Motor neuron (in vitro differentiated cells): ENCODE measurements around the gene CAMSAP2. TPM values are rescaled to one million over a fixed set of nuclear protein-coding genes. Genes with fewer than 3 reads are reported as not detected.

Experiments
- ATAC-seq, 8 experiments: fragments of 200-7000 bp; cut with Tn5 transposase; replicated peaks in 6 of 8; 2 replicates each; pipeline ENCODE4 v1.8.0; 2021; ENCODE audit warnings: mild to moderate bottlenecking in 8 of 8, moderate library complexity in 8 of 8
- H3K27ac ChIP-seq, 2 donors: fragments of 250-450 bp; sonication (Bioruptor Pico); 2 replicates each; pipeline ENCODE4 v1.9.0; 2021; ENCODE audit warnings: antibody characterized with exemption in 2 of 2, mild to moderate bottlenecking in 2 of 2, moderate library complexity in 1 of 2
- H3K4me1 ChIP-seq, 2 donors: fragments of 250-450 bp; sonication (Bioruptor Pico); replicated peaks in 1 of 2; 2 replicates each; pipeline ENCODE4 v1.6.1; 2021; ENCODE audit warnings: antibody characterized with exemption in 2 of 2, mild to moderate bottlenecking in 2 of 2, moderate library complexity in 1 of 2
- H3K4me3 ChIP-seq, 5 donors: fragments of 250-450 bp; sonication (Bioruptor Pico); 2 replicates each; pipeline ENCODE4 v1.9.0; 2021; ENCODE audit warnings: antibody characterized with exemption in 5 of 5, mild to moderate bottlenecking in 5 of 5, moderate library complexity in 4 of 5
- WGBS, 10 experiments: fragments of 450-650 bp; shearing (Covaris generic); methylation state at CpG; one replicate each; pipeline ENCODE4 v1.0.0; 2022; 5-methylcytosine and 5-hydroxymethylcytosine counted together
- in situ Hi-C, 9 experiments: fragments of 400-800 bp; cut with MboI; loops; one replicate each; pipeline ENCODE4 v1.15.0; 2021; ENCODE audit warnings: low sequenced_read_pairs in 9 of 9, low pct_unique_long_range_greater_than_20kb in 2 of 9; ENCODE audit not compliant: unreplicated experiment in 9 of 9
- total RNA-seq, 8 experiments: library from RNA; unstranded; fragments of 300-600 nt; gene quantifications; 2 replicates each; pipeline versions ENCODE4 v1.2.3 to v1.2.4, GENCODE V29; 2022

Gene CAMSAP2
- total RNA-seq, 8 experiments from 2014 or later, result 17.2 to 70.2 (median 59.7) TPM

DNA sequence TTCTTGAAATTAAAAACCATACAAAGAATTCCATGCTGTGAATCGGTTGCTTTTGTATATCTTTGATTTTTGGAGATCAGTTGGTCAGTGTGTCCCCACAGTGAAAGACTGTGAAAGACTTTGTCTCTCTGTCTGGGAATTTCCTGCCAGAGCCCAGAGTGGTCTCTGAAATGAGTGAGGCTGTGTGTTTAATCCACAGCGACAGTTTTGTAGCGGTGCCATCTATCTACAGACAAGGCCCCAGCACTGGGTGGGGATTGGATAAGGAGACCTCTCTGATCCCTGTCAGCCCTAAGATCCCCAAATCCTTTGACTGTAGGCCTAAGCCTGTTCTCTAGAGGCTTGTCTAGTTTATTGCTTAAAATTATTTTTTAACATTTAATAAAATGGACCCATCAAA is 144.4 kb downstream of the CAMSAP2 start:
- 64 to 100% (median 83%) methylated on average over 1 to 3 of the region's 3 CpGs for WGBS, 10 experiments
- in situ Hi-C loops, result no loop called here
- Histone ChIP-seq H3K4me1 (peaks cover 0 to 4% of the 10 kb centered on the region in 2 donors), H3K4me3 (no peak overlapping the region), H3K27ac (no peak overlapping the region)
- ATAC-seq, result no peak

DNA sequence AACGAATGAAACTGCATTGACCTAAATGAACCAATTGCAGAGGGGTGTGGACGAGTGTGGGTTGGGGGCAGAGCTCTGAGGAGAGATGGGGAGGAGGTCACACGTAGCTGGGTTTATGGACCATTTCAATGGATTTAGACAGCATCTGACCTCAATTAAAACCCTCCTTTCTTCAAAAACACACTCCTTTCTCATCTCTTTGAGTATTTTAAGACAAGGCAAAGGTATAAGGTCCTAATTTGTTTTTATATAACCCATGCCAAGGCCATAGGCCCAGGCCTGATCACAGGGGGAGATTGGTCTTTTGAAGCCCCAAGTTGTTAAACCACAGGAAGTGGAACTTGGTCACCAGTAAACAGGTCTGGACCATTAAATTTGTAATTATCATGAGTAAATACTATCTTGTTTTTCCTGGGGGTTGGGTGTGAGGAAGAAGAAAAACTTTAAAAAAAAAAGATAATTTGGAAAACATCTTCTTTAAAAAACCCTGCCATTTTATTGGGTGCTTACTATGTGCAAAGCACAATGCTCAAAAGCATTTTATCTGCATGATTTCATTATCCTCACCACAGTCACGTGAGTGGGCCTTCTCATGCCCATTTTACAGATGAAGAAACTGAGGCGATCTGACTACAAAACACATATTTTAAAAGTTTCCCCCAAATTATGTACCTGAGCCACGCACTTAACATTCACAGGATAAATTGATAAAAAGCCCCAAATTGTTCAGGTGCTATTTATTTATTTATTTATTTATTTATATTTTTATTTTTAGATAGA is 147.1 kb downstream of the CAMSAP2 start:
- 59 to 97% (median 84%) methylated on average over 3 to 6 of the region's 6 CpGs for WGBS, 10 experiments
- no peak for ATAC-seq
- in situ Hi-C loops, result no loop called here
- no peak overlapping the region for H3K4me3 ChIP-seq
- no peaks in the 10 kb centered on the region for H3K4me1 ChIP-seq
- no peak overlapping the region for H3K27ac ChIP-seq

DNA sequence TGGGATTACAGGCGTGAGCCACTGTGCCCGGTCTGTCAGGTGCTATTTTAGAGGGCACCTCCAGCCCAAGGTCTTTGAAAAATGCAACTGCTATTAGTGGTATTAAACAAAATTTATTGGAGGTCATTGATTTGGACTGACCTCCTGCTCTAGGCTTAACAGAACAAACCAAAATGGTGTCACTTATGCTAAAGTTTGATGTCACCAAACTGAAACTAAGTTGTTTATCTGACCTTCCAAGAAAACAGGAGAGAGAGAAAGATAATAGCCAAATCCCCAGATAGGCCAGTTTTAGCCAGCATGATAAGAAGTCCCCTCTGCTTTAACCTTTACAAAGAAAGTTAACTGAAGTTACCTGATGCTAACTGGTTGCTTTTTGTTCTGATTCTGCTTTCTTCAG is 147.9 kb downstream of the CAMSAP2 start:
- no peak overlapping the region for H3K4me3 ChIP-seq
- no peak for ATAC-seq
- H3K4me1 ChIP-seq, result no peaks in the 10 kb centered on the region
- no peak overlapping the region for H3K27ac ChIP-seq
- in situ Hi-C loops, result no loop called here
- 93 to 100% (median 97%) methylated on average over 2 of the region's 2 CpGs; no CpG with 5 or more reads in 6 of the 10 experiments for WGBS, 10 experiments

DNA sequence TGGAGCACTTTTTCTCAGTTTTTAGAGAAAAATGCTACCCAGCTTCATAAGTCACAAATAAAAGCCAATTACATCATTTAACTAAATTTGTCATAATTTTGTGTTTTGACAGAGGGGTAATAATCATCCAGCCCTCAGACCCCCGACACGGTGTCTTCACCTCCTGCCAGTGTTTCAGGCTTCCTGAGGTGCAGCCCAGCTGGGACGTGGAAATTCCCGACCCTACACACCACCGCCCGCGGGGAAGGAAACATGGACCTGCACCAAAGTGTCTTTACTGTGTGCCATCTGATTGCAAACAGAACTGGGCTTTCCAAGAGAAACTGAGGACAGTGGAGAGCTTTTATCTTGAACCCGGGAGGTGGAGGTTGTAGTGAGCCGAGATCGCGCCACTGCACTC is 148.3 kb downstream of the CAMSAP2 start:
- ATAC-seq, result no peak

DNA sequence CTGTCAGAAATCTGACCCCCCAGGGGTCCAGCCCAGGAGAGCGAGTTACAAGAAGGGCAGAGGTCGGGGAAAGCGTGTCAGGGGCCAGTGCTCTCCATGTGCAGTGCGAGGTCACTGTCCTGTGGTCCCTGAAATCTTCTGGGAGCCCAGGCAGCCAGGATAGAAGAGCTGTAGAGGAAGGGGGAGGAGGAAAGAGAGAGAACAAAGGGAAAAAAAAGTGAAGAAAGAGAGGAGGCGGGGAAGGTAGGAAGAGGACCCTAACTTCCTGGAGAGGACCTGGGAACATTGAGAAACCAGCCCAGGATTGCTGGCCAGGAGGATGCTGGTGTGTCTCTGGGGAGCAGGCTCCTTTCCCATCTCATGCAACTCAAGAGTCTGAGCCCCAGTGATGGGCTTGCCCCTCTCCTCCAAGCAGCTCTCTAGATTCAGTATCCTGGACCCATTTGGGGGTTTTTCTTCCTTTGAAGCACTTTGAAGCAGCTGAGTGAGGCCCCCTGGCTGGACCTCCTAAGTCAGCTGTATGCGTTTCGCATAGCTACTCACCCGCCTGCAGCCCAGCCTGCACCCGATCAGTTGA is 149.2 kb downstream of the CAMSAP2 start:
- ATAC-seq, result no peak
- no peak overlapping the region for H3K4me3 ChIP-seq
- 50 to 93% (median 72%) methylated on average over 1 to 6 of the region's 9 CpGs; no CpG with 5 or more reads in 2 of the 10 experiments for WGBS, 10 experiments

More for the DNA sequence above, 148.3 kb downstream of the CAMSAP2 start:
- Histone ChIP-seq H3K4me1 (peaks cover 1 to 2% of the 10 kb centered on the region in 2 donors), H3K4me3 (no peak overlapping the region), H3K27ac (no peak overlapping the region)
- in situ Hi-C loops, result no loop called here
- WGBS, 10 experiments, result 0 to 90% (median 67%) methylated on average over 1 to 10 of the region's 11 CpGs; no CpG with 5 or more reads in 2 of the 10 experiments

DNA sequence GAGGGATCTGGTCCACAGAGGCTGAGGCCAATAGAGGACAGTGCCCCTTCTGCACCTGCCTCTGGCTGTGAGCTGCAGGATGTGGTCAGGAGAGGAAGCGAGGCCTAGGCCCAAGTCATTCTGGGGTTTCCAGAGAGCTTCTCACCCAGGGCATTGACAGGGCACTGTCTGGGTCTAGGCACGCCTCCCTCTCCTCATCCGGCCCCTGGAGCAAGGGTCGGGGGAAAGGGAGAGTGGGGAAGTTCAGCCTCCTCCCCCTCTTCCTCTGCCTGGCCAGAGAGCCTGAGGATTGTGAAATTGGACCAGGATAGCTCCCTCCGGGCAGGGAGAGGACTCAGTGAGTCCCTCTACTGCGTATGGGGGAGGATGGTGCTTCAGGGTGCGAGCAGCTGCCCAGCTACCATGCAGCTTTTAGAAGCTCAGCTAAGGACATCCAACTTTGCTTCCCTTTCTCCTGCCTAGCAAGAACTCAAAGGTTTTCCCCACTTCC is 149.7 kb downstream of the CAMSAP2 start:
- 77 to 100% (median 100%) methylated on average over 1 to 6 of the region's 7 CpGs; no CpG with 5 or more reads in 6 of the 10 experiments for WGBS, 10 experiments
- ATAC-seq, result peak in 1 of 8 experiments; percentile 4
- peaks cover 11 to 12% of the 10 kb centered on the region in 2 donors for H3K4me1 ChIP-seq
- no peak overlapping the region for H3K4me3 ChIP-seq
- in situ Hi-C loops, result no loop called here
- no peak overlapping the region for H3K27ac ChIP-seq

More for the DNA sequence above, 149.2 kb downstream of the CAMSAP2 start:
- in situ Hi-C loops, result no loop called here
- H3K4me1 ChIP-seq, result peaks cover 9% of the 10 kb centered on the region in 2 donors
- no peak overlapping the region for H3K27ac ChIP-seq

DNA sequence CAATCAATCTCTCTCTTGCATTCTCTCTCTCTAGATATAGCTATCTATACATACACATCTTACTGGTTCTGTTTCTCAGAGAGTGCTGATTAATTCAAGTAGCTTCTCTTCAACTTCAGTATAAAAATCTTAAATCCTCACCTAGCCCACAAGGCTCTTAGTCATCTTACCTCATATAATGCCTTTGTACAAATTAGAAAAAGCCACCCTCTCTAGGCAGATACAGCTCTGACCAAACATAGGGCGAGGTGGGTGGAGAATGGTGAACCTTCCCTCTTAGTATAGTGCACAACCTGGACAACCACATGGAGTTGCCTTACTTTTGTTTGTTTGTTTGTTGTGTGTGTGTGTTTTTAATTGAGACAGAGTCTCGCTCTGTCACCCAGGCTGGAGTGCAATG is 150.9 kb downstream of the CAMSAP2 start:
- Histone ChIP-seq H3K27ac (no peak overlapping the region), H3K4me3 (no peak overlapping the region), H3K4me1 (peaks cover 14 to 19% of the 10 kb centered on the region in 2 donors)
- in situ Hi-C loops, result no loop called here
- no peak for ATAC-seq
- 60 to 100% (median 100%) methylated on average over 1 to 2 of the region's 2 CpGs; no CpG with 5 or more reads in 3 of the 10 experiments for WGBS, 10 experiments

DNA sequence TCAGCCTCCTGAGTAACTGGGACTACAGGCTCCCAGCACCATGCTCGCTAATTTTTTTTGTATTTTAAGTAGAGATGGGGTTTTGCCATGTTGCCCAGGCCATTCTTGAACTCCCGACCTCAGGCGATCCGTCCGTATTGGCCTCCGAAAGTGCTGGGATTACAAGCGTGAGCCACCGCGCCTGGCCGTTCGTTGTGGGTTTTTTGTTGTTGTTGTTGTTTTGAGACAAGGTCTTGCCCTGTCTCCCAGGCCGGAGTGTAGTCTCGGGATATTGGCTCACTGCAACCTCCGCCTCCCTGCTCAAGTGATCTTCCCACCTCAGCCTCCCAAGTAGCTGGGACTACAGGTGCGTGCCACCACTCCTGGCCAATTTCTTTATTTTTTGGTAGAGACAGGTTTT is 151.3 kb downstream of the CAMSAP2 start:
- in situ Hi-C loops, result no loop called here
- Histone ChIP-seq H3K27ac (no peak overlapping the region), H3K4me1 (peaks cover 14 to 19% of the 10 kb centered on the region in 2 donors), H3K4me3 (no peak overlapping the region)
- ATAC-seq, result no peak
- WGBS, 10 experiments, result 60 to 100% (median 94%) methylated on average over 1 to 15 of the region's 15 CpGs; no CpG with 5 or more reads in 3 of the 10 experiments

DNA sequence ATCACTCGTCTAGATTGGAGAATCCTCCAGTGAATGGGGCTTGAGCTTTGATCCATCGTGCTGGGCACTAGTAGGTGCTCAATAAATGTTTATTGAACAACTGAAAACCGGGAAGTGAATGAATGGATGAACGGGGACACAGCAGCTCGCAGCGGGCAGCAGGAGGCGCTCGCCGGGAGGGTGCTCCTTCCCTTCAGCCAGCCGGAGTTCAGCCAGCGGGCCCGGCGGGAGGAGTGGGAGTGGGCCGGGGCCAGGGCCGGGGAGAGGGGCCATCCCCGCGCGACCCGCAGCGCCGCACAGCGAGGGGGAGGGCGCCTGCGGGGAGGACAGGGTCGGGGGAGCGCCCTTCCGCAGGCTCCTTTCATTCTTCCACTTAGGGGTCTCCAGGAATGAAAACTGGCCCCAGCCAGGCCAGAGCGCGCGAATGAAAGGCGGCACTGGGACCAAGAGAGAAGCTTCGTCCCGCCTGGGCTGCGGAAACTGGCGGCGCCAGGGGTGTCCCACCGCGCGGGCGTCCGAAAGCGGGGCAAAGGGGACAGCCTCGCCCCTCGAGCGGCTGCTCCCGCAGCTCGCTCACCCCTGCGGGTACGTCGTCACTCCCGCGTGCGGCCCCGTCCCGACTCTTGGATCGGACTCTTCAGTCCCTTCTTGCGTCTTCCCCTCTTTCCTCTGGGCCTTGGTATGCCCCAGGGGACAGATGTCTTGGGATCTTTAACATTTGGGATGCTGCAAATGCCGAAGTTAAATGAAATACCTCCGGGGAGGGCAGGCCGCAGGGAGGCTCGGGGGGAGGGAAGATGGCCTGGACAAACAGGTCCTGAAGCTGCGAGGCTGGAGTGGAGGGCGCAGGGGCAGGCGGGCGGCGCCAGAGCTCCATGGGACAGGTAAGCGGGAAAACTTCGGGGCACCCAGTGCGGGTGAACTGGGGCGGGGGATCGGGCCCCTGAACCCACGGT is 152.4 kb downstream of the CAMSAP2 start:
- Histone ChIP-seq H3K4me1 (peaks cover 14 to 19% of the 10 kb centered on the region in 2 donors), H3K27ac (peak overlapping the region in 1 of 2 donors; percentile 80), H3K4me3 (peak overlapping the region; percentile 75 to 88 (median 82))
- ATAC-seq, result peak; percentile 87 to 92 (median 89)
- WGBS, 10 experiments, result 0 to 51% (median 5%) methylated on average over 1 to 10 of the region's 72 CpGs; no CpG with 5 or more reads in 4 of the 10 experiments
- in situ Hi-C loops, result no loop called here

DNA sequence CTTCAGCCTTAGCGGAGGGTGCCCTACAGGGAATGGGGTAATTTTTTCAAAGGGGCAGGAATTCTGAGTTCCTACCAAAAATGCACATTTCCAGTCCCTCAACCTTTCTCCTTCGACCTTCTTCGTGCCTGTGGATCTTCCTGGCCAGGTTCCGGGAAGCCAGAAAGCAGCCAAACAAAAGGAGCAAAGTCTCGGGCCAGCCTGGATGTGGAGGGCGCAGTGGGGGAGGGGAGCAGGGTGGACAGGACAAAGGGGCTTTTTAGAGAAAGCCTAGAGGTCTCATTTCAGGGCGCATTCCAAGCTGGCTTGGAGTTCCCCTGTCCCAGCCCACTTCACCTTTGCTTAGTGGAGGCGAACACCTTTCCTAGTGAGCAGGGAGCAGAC is 153.1 kb downstream of the CAMSAP2 start:
- WGBS, 10 experiments, result 0 to 100% (median 15%) methylated on average over 1 to 6 of the region's 8 CpGs; no CpG with 5 or more reads in 5 of the 10 experiments
- peak overlapping the region; percentile 75 to 88 (median 82) for H3K4me3 ChIP-seq
- peaks cover 14 to 19% of the 10 kb centered on the region in 2 donors for H3K4me1 ChIP-seq
- in situ Hi-C loops, result no loop called here
- peak in 4 of 8 experiments; percentile 2 to 7 (median 2) for ATAC-seq
- H3K27ac ChIP-seq, result no peak overlapping the region

DNA sequence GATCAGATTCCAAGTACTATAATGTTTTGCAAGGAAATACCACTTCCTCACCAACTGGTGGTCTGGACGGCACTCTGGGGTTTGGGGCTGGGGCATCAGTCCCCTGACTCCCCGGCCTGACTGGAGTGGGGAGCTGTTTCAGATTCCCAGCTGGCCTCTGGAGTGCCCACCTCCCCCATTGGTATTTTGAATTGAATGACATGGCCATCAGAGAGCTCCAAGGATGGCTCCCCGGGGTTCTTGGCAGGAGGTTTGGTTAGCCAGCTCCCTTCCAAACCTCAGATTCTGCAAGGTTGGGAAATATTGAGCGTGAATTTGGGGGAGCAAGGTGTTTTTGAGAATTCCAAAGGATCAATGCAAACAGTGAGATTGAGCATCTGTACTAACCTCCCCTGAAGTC is 153.9 kb downstream of the CAMSAP2 start:
- Histone ChIP-seq H3K27ac (no peak overlapping the region), H3K4me1 (peaks cover 14 to 19% of the 10 kb centered on the region in 2 donors), H3K4me3 (peak overlapping the region in 3 of 5 donors; percentile 75 to 84 (median 82))
- no peak for ATAC-seq
- 26 to 100% (median 34%) methylated on average over 2 to 4 of the region's 4 CpGs; no CpG with 5 or more reads in 6 of the 10 experiments for WGBS, 10 experiments
- in situ Hi-C loops, result no loop called here

DNA sequence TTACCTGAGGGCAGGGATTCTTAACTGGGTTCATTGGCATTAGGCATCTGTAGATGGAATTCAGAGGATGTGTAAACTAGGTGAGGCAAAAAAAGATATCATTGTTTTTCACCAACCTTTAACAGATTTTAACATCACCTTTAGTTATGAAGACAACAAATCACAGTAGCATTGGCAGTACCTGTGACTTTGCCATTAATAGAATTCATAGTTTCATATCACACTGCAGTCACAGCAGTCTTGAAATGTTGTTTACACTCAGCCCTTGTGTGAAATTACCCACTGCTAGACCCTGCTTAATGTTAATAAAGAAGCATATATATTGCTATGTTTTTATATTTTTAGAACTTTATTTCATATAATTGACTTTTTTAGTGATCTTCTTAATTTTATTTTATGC is 154.3 kb downstream of the CAMSAP2 start:
- peaks cover 14 to 19% of the 10 kb centered on the region in 2 donors for H3K4me1 ChIP-seq
- no peak for ATAC-seq
- no peak overlapping the region for H3K4me3 ChIP-seq
- in situ Hi-C loops, result no loop called here
- H3K27ac ChIP-seq, result no peak overlapping the region
